ENCODE results near the gene PRUNE2. TPM values are rescaled to one million over a fixed set of nuclear protein-coding genes. Genes with fewer than 3 reads are reported as not detected.
"Not testable (repeated sequence)": the region's sequence is repeated elsewhere in the genome, so short reads cannot be mapped to it uniquely, and the experiment has no call there.

The PRUNE2 gene
- total RNA-seq, 1 donor from 2014 or later, result under 0.01 TPM

DNA sequence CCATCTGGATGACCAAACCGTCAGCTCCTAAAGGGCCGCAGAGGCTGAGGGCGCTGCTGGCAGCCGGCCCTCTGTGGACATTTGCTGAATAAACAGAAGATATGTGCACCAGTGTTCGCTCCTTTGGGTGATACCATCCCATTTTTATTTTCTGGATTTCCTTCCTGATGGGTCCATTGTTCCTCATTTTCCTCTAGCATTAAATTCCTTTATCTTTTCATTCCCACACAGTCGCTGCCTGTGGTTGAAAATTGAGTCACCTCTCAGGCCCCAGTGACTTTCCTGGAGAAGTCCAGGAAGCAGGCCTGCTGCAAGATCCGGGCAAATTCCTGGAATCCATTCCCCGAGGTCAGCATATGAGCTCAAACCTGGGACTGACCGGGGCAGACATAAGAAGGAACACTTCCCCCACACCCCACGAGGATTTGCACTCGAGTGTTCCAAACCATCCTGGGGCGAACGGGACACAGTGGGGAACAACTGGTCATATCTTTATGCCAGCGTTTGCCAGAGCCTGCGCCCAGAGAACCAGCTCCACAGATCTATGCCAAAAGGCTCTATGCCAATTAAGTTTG, 228.3 kb downstream of the PRUNE2 start:
- no peak for FAIRE-seq
- Histone ChIP-seq H3K36me3 (ENCODE audit: control insufficient read depth, insufficient read depth, low read length) (no peaks in the 10 kb centered on the region), H3K4me3 (ENCODE audit: low read depth, low read length) (no peak overlapping the region), H3K27me3 (ENCODE audit: control insufficient read depth, insufficient read depth, low read length) (no peaks in the 10 kb centered on the region)
- no peak for DNase-seq (ENCODE audit: low read depth)
- TF ChIP-seq, protein P1, sequence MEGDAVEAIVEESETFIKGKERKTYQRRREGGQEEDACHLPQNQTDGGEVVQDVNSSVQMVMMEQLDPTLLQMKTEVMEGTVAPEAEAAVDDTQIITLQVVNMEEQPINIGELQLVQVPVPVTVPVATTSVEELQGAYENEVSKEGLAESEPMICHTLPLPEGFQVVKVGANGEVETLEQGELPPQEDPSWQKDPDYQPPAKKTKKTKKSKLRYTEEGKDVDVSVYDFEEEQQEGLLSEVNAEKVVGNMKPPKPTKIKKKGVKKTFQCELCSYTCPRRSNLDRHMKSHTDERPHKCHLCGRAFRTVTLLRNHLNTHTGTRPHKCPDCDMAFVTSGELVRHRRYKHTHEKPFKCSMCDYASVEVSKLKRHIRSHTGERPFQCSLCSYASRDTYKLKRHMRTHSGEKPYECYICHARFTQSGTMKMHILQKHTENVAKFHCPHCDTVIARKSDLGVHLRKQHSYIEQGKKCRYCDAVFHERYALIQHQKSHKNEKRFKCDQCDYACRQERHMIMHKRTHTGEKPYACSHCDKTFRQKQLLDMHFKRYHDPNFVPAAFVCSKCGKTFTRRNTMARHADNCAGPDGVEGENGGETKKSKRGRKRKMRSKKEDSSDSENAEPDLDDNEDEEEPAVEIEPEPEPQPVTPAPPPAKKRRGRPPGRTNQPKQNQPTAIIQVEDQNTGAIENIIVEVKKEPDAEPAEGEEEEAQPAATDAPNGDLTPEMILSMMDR (IDR thresholded peaks at IDR 0.05; ENCODE audit: insufficient read depth, low read length, severe bottlenecking), result no peak

GRCh38 chr9:76676857-76677256, 229.1 kb downstream of the PRUNE2 start:
- FAIRE-seq, result no peak
- H3K4me3 ChIP-seq (ENCODE audit: low read depth, low read length), result no peak overlapping the region
- H3K27me3 ChIP-seq (ENCODE audit: control insufficient read depth, insufficient read depth, low read length), result no peaks in the 10 kb centered on the region
- H3K36me3 ChIP-seq (ENCODE audit: control insufficient read depth, insufficient read depth, low read length), result no peaks in the 10 kb centered on the region
- TF ChIP-seq, protein P1 (IDR thresholded peaks at IDR 0.05; ENCODE audit: insufficient read depth, low read length, severe bottlenecking), result no peak
- DNase-seq (ENCODE audit: low read depth), result no peak

DNA sequence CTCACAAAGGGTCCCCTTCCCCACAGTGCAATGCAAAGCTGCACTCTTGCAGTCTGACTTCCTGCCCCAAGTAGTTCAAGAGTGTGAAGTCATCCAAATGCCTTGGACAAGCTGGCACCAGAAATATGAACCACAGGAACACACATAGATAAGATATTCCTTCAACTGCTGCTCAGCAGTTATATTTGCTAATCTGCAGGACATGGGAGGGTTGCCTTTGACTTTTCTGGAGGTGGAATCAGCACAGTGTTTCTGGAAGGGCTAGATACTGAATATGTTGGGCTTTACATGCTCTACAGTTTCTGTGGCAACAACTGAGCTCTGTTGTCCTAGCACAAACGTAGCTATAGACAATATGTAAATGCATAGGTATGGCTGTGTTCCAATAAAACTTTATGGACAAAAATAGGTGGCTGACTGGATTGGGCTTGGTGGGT, 238.4 kb downstream of the PRUNE2 start:
- DNase-seq (ENCODE audit: low read depth), result peak; percentile 76
- no peak for FAIRE-seq
- TF ChIP-seq, protein P1 (IDR thresholded peaks at IDR 0.05; ENCODE audit: insufficient read depth, low read length, severe bottlenecking), result no peak
- Histone ChIP-seq H3K4me3 (ENCODE audit: low read depth, low read length) (no peak overlapping the region), H3K36me3 (ENCODE audit: control insufficient read depth, insufficient read depth, low read length) (no peaks in the 10 kb centered on the region), H3K27me3 (ENCODE audit: control insufficient read depth, insufficient read depth, low read length) (no peaks in the 10 kb centered on the region)

DNA sequence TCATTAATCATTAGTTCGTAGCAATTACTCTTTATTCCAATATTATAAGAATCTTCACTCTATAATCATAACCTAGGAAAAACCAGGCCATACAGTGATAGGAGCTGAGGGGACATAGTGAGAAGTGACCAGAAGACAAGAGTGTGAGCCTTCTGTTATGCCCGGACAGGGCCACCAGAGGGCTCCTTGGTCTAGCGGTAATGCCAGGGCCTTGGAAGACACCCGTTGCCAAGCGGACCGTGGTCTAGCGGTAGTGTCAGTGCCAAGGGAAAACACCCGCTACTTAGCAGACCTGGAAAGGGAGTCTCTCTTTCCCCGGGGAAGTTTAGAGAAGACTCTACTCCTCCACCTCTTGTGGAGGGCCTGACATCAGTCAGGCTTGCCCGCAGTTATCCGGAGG, 239.9 kb downstream of the PRUNE2 start:
- FAIRE-seq; H3K27me3 ChIP-seq (ENCODE audit: control insufficient read depth, insufficient read depth, low read length); H3K36me3 ChIP-seq (ENCODE audit: control insufficient read depth, insufficient read depth, low read length); DNase-seq (ENCODE audit: low read depth); H3K4me3 ChIP-seq (ENCODE audit: low read depth, low read length): not testable (repeated sequence)
- TF ChIP-seq, protein P1 (IDR thresholded peaks at IDR 0.05; ENCODE audit: insufficient read depth, low read length, severe bottlenecking), result peak; percentile 15

DNA sequence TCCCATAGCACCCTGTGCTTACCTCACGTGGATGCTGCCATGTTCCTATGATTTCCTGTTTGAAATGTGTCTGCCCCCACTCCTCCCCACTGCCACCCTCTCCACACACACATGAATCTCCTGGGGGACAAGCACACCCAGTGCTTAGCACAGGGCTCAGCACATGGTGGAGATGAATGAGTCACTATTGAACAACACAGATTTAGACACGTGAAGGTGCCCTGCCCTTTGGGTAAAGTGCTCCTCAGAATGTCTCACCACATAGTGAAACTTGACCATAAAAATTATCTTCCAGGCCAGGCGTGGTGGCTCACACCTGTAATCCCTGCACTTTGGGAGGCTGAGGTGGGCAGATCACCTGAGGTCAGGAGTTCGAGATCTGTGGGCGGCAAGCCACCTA, 240.5 kb downstream of the PRUNE2 start:
- FAIRE-seq, result no peak
- TF ChIP-seq, protein P1 (IDR thresholded peaks at IDR 0.05; ENCODE audit: insufficient read depth, low read length, severe bottlenecking), result no peak

GRCh38 chr9:76664120-76664519, 241.8 kb downstream of the PRUNE2 start:
- no peak for FAIRE-seq
- Histone ChIP-seq H3K27me3 (ENCODE audit: control insufficient read depth, insufficient read depth, low read length) (no peaks in the 10 kb centered on the region), H3K4me3 (ENCODE audit: low read depth, low read length) (no peak overlapping the region), H3K36me3 (ENCODE audit: control insufficient read depth, insufficient read depth, low read length) (no peaks in the 10 kb centered on the region)
- no peak for DNase-seq (ENCODE audit: low read depth)
- TF ChIP-seq, protein P1 (IDR thresholded peaks at IDR 0.05; ENCODE audit: insufficient read depth, low read length, severe bottlenecking), result no peak

More for the DNA sequence above, 240.5 kb downstream of the PRUNE2 start:
- H3K4me3 ChIP-seq (ENCODE audit: low read depth, low read length), result no peak overlapping the region
- DNase-seq (ENCODE audit: low read depth), result no peak
- H3K27me3 ChIP-seq (ENCODE audit: control insufficient read depth, insufficient read depth, low read length), result no peaks in the 10 kb centered on the region
- no peaks in the 10 kb centered on the region for H3K36me3 ChIP-seq (ENCODE audit: control insufficient read depth, insufficient read depth, low read length)

All from bronchial epithelial cell (primary cell).